Endothelial cell of umbilical vein (primary cell): ENCODE measurements around the gene ZMYM4.

ENCODE experiments used
- POLR2A ChIP-seq: IDR thresholded peaks from 2 replicates; pipeline ENCODE4 v1.6.1; 2012; ENCODE audit warnings: low read depth, mild to moderate bottlenecking, control low read depth, low read length
- POLR2AphosphoS5 ChIP-seq: IDR thresholded peaks from 2 replicates; pipeline ENCODE4 v1.6.1; 2012; ENCODE audit warnings: low read depth, mild to moderate bottlenecking, control low read depth, low read length, moderate library complexity; ENCODE audit not compliant: insufficient read depth
- TF ChIP-seq, protein P1 (sequence below), 2 donors: IDR thresholded peaks; 1 replicate in 1 of 2; 2 replicates in 1 of 2; pipeline ENCODE4 v1.5.1; 2011; ENCODE audit warnings: low read length in 2 of 2, mild to moderate bottlenecking in 2 of 2, moderate library complexity in 2 of 2, control low read depth in 1 of 2, inconsistent platforms in 1 of 2, low read depth in 1 of 2; ENCODE audit not compliant: insufficient read depth in 1 of 2; ENCODE audit errors: extremely low read depth in 1 of 2

DNA sequence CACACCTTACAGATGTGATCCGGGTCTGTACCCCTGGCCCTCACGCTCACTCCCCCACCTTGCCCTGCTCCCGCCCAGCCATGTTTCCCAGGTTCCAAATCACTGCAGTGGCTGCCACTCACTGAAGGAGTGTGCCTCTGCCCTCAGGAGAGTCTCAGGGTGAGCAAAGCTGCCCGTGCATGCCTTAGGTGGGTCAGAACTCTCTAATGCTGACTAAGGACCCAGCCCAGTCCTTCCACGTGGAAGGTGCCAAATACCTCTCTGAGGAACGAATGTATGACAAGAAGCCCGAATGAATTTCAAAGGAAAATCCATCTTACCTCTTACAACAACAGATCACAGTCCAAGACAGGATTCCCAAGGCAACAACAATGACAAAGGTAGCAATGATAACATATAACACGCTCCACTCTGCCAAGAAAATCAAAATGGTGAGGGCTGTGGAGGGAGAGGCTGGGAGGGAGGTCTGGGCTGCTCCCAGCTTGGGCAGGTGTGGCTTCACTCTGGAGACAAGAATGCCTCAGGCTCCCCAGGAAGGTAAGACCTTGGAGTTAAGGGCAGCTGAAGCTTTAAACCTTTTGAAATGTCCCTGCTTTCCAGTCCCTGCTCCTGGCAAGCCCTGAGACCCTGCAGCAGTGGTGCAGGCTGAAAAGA, 173.5 kb downstream of the ZMYM4 start:
- TF ChIP-seq, protein P1, sequence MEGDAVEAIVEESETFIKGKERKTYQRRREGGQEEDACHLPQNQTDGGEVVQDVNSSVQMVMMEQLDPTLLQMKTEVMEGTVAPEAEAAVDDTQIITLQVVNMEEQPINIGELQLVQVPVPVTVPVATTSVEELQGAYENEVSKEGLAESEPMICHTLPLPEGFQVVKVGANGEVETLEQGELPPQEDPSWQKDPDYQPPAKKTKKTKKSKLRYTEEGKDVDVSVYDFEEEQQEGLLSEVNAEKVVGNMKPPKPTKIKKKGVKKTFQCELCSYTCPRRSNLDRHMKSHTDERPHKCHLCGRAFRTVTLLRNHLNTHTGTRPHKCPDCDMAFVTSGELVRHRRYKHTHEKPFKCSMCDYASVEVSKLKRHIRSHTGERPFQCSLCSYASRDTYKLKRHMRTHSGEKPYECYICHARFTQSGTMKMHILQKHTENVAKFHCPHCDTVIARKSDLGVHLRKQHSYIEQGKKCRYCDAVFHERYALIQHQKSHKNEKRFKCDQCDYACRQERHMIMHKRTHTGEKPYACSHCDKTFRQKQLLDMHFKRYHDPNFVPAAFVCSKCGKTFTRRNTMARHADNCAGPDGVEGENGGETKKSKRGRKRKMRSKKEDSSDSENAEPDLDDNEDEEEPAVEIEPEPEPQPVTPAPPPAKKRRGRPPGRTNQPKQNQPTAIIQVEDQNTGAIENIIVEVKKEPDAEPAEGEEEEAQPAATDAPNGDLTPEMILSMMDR (IDR thresholded peaks at IDR 0.05; ENCODE audit: extremely low read depth in 1 of 2, insufficient read depth in 1 of 2, low read depth in 1 of 2, low read length in 2 of 2), result no peak
- TF ChIP-seq POLR2AphosphoS5, result no peak
- no peak for TF ChIP-seq POLR2A
